K562 (cell line): ENCODE data around the gene ACSM2B. TPM values are rescaled to one million over a fixed set of nuclear protein-coding genes. Genes with fewer than 3 reads are reported as not detected.

Source experiments
- ATAC-seq: fragments of 200-7000 bp; cut with Tn5 transposase; 3 replicates; pipeline ENCODE4 v1.9.1; 2020; ENCODE audit warnings: moderate library complexity
- BruUV-seq: library from RNA; stranded (reverse); fragments of 400-500 nt; replicated peaks from 2 replicates; lab custom pipeline; 2021; lab: Mats Ljungman, UMichigan
- CTCF ChIA-PET: fragments of 300-600 bp; formaldehyde crosslinking; extraction: SDS; loops from one replicate; lab custom pipeline; 2021; ENCODE audit warnings: low intra/inter-chr PET ratio; lab: Yijun Ruan, JAX
- POLR2A ChIA-PET: fragments of 300-600, 350-650 bp; sonication (Branson Sonifier 250); formaldehyde crosslinking; extraction: SDS; loops from one replicate; lab custom pipeline; 2021; ENCODE audit warnings: antibody characterized with exemption, inconsistent platforms; lab: Yijun Ruan, JAX
- DNase-seq, 4 experiments: peaks; one replicate each; pipeline versions ENCODE4 v3.0.0 to v3.0.0-alpha.2; 2011 to 2018; ENCODE audit warnings: low spot score in 3 of 4, mixed read lengths in 3 of 4; ENCODE audit errors: extremely low read depth in 1 of 4
- FAIRE-seq: peaks from 2 replicates; lab custom pipeline; 2011; peaks lifted over from hg19 to GRCh38; lab: Jason Lieb, UNC
- H2AFZ ChIP-seq: 2 replicates; pipeline ENCODE4 v1.6.0; 2011; ENCODE audit warnings: low read depth, low read length, control low read depth, inconsistent platforms
- H3K27ac ChIP-seq: fragments of 200-600 bp; 3 replicates; pipeline ENCODE4 v1.8.0; 2011; ENCODE audit warnings: low read depth, mild to moderate bottlenecking, control low read depth, inconsistent platforms, low read length, moderate library complexity, mixed read lengths; ENCODE audit errors: extremely low read depth
- H3K27me3 ChIP-seq, 2 experiments: fragments of 300-600 bp in 1 of 2; 2 replicates in 1 of 2; 3 replicates in 1 of 2; pipeline versions ENCODE4 v1.6.0 to v1.8.0; 2011; ENCODE audit warnings: inconsistent platforms in 2 of 2, low read length in 2 of 2, mild to moderate bottlenecking in 1 of 2, mixed read lengths in 1 of 2, moderate library complexity in 1 of 2; ENCODE audit not compliant: control insufficient read depth in 2 of 2, insufficient read depth in 2 of 2
- H3K36me3 ChIP-seq: fragments of 300-600 bp; 3 replicates; pipeline ENCODE4 v1.8.0; 2011; ENCODE audit warnings: mild to moderate bottlenecking, low read length, inconsistent platforms; ENCODE audit not compliant: control insufficient read depth, insufficient read depth
- H3K4me1 ChIP-seq, 2 experiments: fragments of 200-600 bp in 1 of 2; replicated peaks in 1 of 2; 2 replicates in 1 of 2; 3 replicates in 1 of 2; pipeline versions ENCODE4 v1.5.1 to v1.8.0; 2011; ENCODE audit warnings: inconsistent platforms in 2 of 2, low read length in 2 of 2, mild to moderate bottlenecking in 1 of 2, mixed read lengths in 1 of 2, moderate library complexity in 1 of 2; ENCODE audit not compliant: control insufficient read depth in 2 of 2, insufficient read depth in 2 of 2
- H3K4me2 ChIP-seq: 2 replicates; pipeline ENCODE4 v1.6.1; 2011; ENCODE audit warnings: low read length, control low read depth, inconsistent platforms, mixed read lengths; ENCODE audit not compliant: insufficient read depth
- H3K4me3 ChIP-seq: fragments of 200-600 bp; sonication (generic), shearing (Covaris generic); 2 replicates; pipeline ENCODE4 v1.5.1; 2016; ENCODE audit warnings: control low read depth, inconsistent platforms
- H3K79me2 ChIP-seq: fragments of 200-600 bp; 3 replicates; pipeline ENCODE4 v1.8.0; 2011; ENCODE audit warnings: low read length, inconsistent platforms; ENCODE audit not compliant: control insufficient read depth, insufficient read depth
- H3K9ac ChIP-seq, 2 experiments: 2 replicates each; pipeline versions ENCODE4 v1.6.0 to v1.6.1; 2011; ENCODE audit warnings: low read depth in 2 of 2, low read length in 2 of 2, control low read depth in 1 of 2, inconsistent platforms in 1 of 2, mild to moderate bottlenecking in 1 of 2, mixed read lengths in 1 of 2; ENCODE audit not compliant: insufficient read depth in 1 of 2
- H3K9me1 ChIP-seq: one replicate; pipeline ENCODE4 v1.6.0; 2011; ENCODE audit warnings: inconsistent platforms, mild to moderate bottlenecking, low read length, moderate library complexity; ENCODE audit not compliant: control insufficient read depth, insufficient read depth
- H3K9me3 ChIP-seq: replicated peaks from 2 replicates; pipeline ENCODE4 v1.5.1; 2011; ENCODE audit warnings: low read depth, low read length, inconsistent platforms; ENCODE audit not compliant: control insufficient read depth, insufficient read depth
- H4K20me1 ChIP-seq: replicated peaks from 2 replicates; pipeline ENCODE4 v1.6.1; 2011; ENCODE audit warnings: low read length, inconsistent platforms, mixed read lengths; ENCODE audit not compliant: control insufficient read depth, insufficient read depth
- KLF10 ChIP-seq: fragments of 250-450 bp; sonication (Bioruptor Pico); IDR thresholded peaks from 2 replicates; pipeline ENCODE4 v1.6.1; 2021; ENCODE audit warnings: matching md5 sums
- MTA3 ChIP-seq: fragments of 450-650 bp; formaldehyde crosslinking; IDR thresholded peaks from 2 replicates; pipeline ENCODE4 v1.6.1; 2017; ENCODE audit warnings: mild to moderate bottlenecking, borderline replicate concordance
- SOX6 ChIP-seq: fragments of 450-650 bp; IDR thresholded peaks from 2 replicates; pipeline ENCODE4 v1.6.1; 2014; ENCODE audit warnings: mild to moderate bottlenecking
- TBL1XR1 ChIP-seq, 2 experiments: IDR thresholded peaks; 2 replicates each; pipeline ENCODE4 v1.6.1; 2012; ENCODE audit warnings: improper control_type of control experiment in 2 of 2, low read length in 2 of 2, mild to moderate bottlenecking in 1 of 2
- TRIM24 ChIP-seq, 2 experiments: fragments of 450-650 bp; IDR thresholded peaks; 2 replicates each; pipeline ENCODE4 v1.6.1; 2016
- WGBS: fragments of 100-300 bp; shearing (Covaris generic); methylation state at CpG from one replicate; pipeline ENCODE4 v1.1.6; 2016; ENCODE audit warnings: low coverage, mixed read lengths; ENCODE audit not compliant: insufficient coverage; ENCODE audit errors: missing lambda C conversion rate; 5-methylcytosine and 5-hydroxymethylcytosine counted together
- in situ Hi-C: fragments of 300-500 bp; cut with MboI; formaldehyde crosslinking; loops from 4 replicates; pipeline ENCODE4 v1.15.0; 2018; ENCODE audit warnings: inconsistent platforms, mixed read lengths
- intact Hi-C: fragments of 100-400 bp; cut with micrococcal nuclease; formaldehyde crosslinking; loops from 2 replicates; pipeline ENCODE4 v1.14.2; 2022
- polyA plus RNA-seq, 8 experiments: library from polyadenylated mRNA; depleted of rRNA in 4 of 8; stranded (reverse) in 5 of 8; unstranded in 3 of 8; fragments of >200 nt; fragmentation: Nextera tagmentation in 2 of 8; fragmentation: Illumina TruSeq in 1 of 8; extraction: Ambion mirVana in 2 of 8; extraction: Trizol in 1 of 8; gene quantifications; 2 replicates each; pipeline versions ENCODE4 v1.2.1 to v1.2.3, GENCODE V29; 2011 to 2014; ENCODE audit warnings: inconsistent platforms in 1 of 8, missing spikeins in 1 of 8
- total RNA-seq, 7 experiments: library from RNA; depleted of rRNA in 6 of 7; stranded (reverse); fragments of >200 nt in 6 of 7; fragmentation: Illumina TruSeq in 2 of 7; extraction: Trizol in 2 of 7; gene quantifications; 2 replicates each; pipeline versions ENCODE4 v1.2.1 to v1.2.3, GENCODE V29; 2011 to 2021; ENCODE audit warnings: low replicate concordance in 1 of 7
- TF ChIP-seq, protein P1 (sequence below): fragments of 450-650 bp; IDR thresholded peaks from 2 replicates; pipeline ENCODE4 v1.6.1; 2016; ENCODE audit warnings: mild to moderate bottlenecking, moderate library complexity

ACSM2B gene
- total and polyA plus RNA-seq, 9 of the 15 experiments (the other 6 are each of a cell fraction or from before 2014, with no cell fraction given), result 0.06 to 0.69 (median 0.55) TPM; not detected in 3

DNA sequence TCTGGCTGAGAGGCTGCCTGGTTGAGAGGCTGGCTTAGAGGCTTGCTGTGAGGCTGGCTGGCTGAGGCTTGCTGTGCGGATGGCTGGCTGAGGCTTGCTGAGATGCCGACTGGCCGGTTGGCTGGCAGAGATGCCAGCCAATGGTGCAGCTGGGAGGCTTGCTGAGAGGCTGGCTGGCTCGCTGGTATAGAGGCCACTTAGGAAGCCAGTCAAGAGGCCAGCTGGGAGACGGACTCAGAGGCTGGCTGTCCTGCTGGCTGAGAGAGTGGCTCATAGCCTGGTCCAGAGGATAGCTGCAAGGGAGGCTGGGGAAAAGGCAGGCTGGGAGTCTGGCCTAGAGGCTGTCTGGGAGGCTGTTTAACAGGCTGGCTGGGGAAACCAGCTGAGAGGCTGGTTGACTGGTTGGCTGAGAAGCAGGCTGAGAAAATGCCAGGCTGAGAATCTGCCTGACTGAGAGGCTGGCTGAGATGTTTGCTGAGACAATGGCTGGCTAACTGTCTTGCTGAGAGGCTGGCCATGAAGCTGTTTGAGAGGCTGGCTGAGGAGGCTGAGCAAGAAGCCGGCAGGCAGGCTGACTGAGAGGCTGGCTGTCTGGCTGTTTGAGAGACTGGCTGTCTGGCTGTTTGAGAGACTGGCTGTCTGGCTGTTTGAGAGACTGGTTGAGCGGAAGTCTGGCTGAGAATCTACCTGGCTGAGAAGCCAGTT lies 37.5 kb upstream of the ACSM2B start:
- TF ChIP-seq TRIM24 (IDR thresholded peaks at IDR 0.05) (no peak), MTA3 (no peak), KLF10 (CRISPR knock-in tag) (no peak), SOX6 (no peak), TBL1XR1 (IDR thresholded peaks at IDR 0.05; ENCODE audit: low read length in 2 of 2) (no peak)
- TF ChIP-seq, protein P1, sequence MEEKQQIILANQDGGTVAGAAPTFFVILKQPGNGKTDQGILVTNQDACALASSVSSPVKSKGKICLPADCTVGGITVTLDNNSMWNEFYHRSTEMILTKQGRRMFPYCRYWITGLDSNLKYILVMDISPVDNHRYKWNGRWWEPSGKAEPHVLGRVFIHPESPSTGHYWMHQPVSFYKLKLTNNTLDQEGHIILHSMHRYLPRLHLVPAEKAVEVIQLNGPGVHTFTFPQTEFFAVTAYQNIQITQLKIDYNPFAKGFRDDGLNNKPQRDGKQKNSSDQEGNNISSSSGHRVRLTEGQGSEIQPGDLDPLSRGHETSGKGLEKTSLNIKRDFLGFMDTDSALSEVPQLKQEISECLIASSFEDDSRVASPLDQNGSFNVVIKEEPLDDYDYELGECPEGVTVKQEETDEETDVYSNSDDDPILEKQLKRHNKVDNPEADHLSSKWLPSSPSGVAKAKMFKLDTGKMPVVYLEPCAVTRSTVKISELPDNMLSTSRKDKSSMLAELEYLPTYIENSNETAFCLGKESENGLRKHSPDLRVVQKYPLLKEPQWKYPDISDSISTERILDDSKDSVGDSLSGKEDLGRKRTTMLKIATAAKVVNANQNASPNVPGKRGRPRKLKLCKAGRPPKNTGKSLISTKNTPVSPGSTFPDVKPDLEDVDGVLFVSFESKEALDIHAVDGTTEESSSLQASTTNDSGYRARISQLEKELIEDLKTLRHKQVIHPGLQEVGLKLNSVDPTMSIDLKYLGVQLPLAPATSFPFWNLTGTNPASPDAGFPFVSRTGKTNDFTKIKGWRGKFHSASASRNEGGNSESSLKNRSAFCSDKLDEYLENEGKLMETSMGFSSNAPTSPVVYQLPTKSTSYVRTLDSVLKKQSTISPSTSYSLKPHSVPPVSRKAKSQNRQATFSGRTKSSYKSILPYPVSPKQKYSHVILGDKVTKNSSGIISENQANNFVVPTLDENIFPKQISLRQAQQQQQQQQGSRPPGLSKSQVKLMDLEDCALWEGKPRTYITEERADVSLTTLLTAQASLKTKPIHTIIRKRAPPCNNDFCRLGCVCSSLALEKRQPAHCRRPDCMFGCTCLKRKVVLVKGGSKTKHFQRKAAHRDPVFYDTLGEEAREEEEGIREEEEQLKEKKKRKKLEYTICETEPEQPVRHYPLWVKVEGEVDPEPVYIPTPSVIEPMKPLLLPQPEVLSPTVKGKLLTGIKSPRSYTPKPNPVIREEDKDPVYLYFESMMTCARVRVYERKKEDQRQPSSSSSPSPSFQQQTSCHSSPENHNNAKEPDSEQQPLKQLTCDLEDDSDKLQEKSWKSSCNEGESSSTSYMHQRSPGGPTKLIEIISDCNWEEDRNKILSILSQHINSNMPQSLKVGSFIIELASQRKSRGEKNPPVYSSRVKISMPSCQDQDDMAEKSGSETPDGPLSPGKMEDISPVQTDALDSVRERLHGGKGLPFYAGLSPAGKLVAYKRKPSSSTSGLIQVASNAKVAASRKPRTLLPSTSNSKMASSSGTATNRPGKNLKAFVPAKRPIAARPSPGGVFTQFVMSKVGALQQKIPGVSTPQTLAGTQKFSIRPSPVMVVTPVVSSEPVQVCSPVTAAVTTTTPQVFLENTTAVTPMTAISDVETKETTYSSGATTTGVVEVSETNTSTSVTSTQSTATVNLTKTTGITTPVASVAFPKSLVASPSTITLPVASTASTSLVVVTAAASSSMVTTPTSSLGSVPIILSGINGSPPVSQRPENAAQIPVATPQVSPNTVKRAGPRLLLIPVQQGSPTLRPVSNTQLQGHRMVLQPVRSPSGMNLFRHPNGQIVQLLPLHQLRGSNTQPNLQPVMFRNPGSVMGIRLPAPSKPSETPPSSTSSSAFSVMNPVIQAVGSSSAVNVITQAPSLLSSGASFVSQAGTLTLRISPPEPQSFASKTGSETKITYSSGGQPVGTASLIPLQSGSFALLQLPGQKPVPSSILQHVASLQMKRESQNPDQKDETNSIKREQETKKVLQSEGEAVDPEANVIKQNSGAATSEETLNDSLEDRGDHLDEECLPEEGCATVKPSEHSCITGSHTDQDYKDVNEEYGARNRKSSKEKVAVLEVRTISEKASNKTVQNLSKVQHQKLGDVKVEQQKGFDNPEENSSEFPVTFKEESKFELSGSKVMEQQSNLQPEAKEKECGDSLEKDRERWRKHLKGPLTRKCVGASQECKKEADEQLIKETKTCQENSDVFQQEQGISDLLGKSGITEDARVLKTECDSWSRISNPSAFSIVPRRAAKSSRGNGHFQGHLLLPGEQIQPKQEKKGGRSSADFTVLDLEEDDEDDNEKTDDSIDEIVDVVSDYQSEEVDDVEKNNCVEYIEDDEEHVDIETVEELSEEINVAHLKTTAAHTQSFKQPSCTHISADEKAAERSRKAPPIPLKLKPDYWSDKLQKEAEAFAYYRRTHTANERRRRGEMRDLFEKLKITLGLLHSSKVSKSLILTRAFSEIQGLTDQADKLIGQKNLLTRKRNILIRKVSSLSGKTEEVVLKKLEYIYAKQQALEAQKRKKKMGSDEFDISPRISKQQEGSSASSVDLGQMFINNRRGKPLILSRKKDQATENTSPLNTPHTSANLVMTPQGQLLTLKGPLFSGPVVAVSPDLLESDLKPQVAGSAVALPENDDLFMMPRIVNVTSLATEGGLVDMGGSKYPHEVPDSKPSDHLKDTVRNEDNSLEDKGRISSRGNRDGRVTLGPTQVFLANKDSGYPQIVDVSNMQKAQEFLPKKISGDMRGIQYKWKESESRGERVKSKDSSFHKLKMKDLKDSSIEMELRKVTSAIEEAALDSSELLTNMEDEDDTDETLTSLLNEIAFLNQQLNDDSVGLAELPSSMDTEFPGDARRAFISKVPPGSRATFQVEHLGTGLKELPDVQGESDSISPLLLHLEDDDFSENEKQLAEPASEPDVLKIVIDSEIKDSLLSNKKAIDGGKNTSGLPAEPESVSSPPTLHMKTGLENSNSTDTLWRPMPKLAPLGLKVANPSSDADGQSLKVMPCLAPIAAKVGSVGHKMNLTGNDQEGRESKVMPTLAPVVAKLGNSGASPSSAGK, result no peak
- TF ChIP-seq, all 486 proteins: peak for 0
- intact Hi-C loops (no loop called here), in situ Hi-C loops (no loop called here)
- peak overlapping the region in 1 of 2 experiments; percentile 45; a peak in 2 of 4 replicates for H3K9ac ChIP-seq
- H3K4me1 ChIP-seq, result peaks cover 0 to 13% of the 10 kb centered on the region in 2 experiments; a peak in 3 of 5 replicates
- no peaks in the 10 kb centered on the region for H3K36me3 ChIP-seq
- ChIA-PET POLR2A (interaction anchor here (0.7 to 1.1 kb wide), 3 partner anchors 8 to 69 kb away, joined by 3 read pairs; no protein-coding TSS in a partner anchor), CTCF (no interaction called here)
- H3K4me3 ChIP-seq, result no peak overlapping the region
- H3K79me2 ChIP-seq, result no peaks in the 10 kb centered on the region
- FAIRE-seq (no peak), ATAC-seq (no peak), DNase-seq (no peak)
- no peaks in the 10 kb centered on the region for H3K9me3 ChIP-seq
- H3K27me3 ChIP-seq, result peaks cover 12 to 50% of the 10 kb centered on the region in 2 experiments
- no peak overlapping the region for H2AFZ ChIP-seq
- H3K4me2 ChIP-seq, result no peak overlapping the region
- H3K9me1 ChIP-seq, result no peaks in the 10 kb centered on the region
- no TSS peak for BruUV-seq
- no peak overlapping the region for H3K27ac ChIP-seq
- H4K20me1 ChIP-seq, result no peaks in the 10 kb centered on the region
- 5% methylated on average over 4 of the region's 7 CpGs for WGBS
